ENCODE results near the gene PTPN14.
A peak's percentile ranks its signal among the peaks of the same experiment; 100 is the strongest.

PTPN14 gene

GRCh38 chr1:214449371-214449770, 102.0 kb downstream of the PTPN14 start:
- no peak for DNase-seq

GRCh38 chr1:214448536-214448935, 102.9 kb downstream of the PTPN14 start:
- no peak for DNase-seq

GRCh38 chr1:214447557-214447871, 103.9 kb downstream of the PTPN14 start:
- DNase-seq, result no peak

DNA sequence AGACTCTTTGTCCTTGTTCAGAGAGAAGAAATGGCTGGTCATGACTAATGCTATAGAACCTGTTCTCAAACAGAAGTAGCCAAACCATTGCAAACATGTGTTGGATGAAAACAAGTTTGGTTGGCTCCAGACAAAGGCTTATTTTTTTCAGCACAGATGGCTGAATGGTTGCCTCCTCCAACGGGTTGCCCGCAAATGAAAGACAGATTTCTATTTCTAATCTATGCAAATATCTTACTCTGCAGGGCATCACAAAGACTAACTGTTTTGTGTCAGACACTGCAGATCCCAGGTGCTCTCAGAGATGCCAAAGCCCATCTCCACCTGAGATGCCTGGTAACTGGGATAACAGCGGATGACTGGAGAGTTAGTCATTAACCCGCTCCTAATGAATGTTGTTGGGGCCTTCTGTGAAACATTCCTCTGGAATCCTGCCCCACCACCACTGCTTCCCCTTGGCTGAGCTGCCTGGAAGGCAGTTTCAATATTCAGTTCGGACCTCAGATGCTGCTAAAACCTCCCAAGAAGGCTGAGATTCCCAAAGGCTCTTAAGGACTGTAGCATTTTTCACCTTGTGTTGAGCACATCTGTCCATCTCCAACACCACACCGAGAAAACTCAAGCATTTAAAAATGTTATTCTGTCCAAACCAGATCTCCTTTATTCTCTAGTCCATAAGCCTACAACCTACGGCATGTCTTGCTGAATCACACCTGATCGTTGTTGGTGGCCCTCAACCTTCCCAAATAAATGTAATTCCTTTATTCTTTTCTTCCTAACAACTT, 104.4 kb downstream of the PTPN14 start:
- DNase-seq, result peak; percentile 0

GRCh38 chr1:214445831-214446614, 105.4 kb downstream of the PTPN14 start:
- no peak for DNase-seq

DNA sequence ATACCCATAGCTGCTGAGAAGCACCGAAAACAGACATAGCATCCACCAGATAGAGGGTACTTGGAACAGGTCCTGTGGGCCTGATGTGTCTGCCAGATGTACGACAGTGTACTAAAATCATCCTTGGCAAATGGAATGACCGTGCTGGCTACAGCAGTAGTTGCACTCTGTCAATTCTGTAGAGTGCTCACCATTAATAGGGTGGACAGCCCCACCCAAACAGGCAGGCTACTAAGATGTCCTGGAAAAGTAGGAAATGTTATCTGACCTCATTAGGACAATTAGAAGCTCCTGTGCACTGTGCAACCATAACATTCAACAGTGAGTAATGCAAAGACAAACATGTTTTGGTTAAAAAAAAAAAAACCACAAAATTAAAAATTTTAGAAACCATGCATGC, 106.2 kb downstream of the PTPN14 start:
- no peak for DNase-seq

DNA sequence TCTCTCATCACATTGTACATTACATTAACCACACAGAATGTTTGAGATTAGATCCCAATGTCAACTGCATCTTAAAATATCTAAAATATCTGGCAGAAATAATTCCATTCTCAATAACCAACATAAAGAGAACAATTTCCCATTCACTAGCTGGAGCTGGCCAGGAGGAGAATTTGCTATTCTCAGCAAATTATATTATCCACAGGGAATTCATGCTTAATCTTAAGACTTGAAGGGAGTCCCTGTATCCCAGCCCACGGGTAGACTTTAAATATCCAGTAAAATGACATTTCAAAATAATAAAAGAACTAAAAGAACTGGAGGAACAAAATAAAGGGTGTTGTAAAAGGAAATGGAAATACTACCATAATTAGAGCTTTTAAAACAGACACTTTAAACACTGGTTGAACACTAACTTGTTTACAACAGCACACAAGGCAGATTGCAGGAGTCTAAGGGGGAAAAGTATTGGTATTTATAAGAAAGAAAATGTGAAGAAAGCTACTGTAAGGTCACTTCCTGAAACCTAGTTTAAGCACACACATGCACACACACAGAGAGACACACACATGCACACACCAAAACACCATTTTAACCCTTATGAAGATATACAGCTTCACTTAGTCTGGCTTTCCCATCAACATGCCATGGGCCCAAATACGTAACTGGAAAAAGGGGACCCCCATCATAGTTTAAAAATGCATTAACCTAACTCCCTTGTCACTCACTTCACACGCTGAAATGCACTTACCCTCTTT, 107.0 kb downstream of the PTPN14 start:
- DNase-seq, result no peak

DNA sequence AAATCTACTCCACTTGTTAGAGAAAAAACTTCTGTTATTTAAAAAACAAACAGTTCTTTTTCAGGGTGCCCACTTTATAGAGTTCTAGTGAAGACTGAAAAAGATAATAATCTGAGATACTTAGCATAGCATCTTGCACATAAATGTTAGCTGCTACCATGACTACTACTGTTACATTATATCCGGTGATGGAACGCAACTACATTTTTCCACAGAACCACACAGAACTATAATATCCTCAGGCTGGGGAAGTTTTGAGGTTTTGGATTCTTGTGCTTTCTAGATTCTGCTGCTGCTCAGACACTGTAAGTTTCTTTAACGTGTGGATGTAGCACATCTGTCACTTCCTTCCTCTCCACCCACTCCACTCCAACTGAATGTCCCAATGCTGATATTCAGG, 110.3 kb downstream of the PTPN14 start:
- no peak for DNase-seq

DNA sequence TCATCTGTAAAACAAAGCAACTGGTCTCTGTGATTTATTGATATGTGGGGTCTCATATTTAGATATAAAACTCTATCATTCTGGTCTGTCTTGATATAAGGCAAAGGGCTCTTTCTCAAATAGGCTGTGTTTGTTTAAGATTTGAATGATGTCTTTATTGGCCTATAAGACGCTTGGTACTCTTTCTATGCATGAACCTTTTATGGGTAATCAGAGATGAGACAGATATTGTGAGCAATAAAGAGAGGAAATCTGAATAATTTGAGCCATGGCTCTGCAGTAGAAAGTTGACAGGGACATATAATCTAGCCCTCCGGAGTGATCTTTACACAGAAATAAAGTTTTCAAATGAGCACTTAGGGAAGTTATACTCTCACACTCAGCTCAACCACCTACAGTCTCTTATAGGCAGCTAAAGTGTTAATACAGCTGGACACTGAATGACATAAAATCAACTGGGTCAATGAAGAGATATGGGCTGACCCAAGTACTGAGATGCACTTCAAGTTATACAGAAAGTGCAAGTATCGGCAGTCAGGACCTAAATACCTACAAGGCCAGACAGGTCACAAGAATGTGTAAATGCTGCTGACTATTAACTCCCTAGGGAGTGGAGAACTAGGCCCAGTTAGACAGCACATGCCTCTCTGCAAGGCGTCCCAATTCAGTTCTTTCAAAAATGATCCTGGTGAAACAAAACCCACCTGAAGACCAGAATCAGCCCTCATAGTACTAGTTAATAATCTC, 111.0 kb downstream of the PTPN14 start:
- no peak for DNase-seq

DNA sequence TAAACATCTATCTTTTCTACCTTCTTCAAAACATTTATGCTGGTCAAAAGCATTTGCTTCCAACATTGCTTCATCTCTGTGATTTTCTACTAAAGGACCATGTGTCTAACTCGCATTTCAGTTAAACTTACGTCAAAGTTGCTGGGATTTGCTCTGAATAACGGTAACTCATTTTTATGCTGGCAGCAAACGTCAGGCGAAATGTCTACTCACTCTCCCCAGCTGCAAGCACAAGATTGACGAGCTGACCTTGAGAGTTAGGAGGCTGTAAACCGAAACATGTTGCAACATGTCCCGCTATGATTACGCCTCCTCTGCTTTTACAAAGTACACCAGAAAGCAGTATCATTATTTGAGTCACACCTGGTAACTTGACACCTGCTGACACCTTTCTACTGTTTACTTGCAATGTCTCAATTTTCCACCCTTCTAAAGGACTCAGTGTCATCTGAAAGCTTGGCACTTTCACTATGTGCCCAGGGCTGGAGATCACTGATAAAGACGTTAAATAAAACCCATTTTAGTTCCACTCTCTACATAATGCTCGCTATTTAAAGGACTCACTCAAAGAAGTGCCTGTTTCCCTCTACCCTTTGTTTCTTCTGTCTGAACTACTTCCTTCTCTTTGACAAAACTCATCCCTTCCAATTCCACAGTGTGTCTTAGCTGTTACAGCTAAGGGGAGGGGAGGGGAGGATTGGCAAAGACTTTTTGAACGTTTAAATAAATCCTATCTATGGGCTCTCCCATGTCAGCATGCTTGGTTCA, 111.9 kb downstream of the PTPN14 start:
- DNase-seq, result peak; percentile 99

DNA sequence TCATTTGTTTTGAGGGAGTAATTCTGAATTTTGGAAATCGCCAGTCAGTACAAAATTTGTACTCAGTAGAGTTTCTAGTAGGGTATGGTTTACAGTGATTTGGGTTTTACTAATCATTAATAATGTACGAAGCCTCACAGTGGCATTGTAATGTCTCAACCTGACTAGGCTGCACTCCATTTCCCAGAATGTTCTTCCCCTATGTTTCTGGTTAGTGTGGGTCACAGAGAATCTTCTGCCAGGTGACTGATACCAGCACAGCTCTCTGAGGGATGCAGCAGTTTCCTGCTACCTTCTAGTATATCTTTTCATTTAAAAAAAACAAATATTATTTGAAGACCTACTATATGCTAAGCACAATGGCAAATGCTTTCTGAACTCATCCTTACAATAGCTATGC, 112.9 kb downstream of the PTPN14 start:
- no peak for DNase-seq

DNA sequence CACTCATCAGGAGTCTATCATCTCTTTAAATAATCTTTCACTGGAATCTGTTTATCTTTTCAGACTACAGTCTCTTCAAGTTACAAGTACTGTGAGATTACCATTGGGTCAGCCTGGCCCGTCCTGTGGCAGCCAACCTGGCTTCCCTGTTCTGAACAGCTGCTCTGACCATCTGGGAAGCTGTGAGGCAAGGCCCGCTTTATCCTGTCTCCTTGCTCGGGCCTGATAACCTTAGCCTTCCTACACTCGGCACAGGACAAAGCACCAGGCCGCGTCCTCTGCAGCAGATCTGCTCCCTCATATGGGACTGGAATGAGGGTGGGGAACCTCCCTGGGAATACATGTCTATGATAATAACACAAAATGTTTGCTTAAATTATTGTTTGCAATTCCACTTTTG, 113.3 kb downstream of the PTPN14 start:
- no peak for DNase-seq

- DNase-seq, result no peak
These were observed 115.5 kb downstream of the PTPN14 start for GRCh38 chr1:214435867-214436266.

DNA sequence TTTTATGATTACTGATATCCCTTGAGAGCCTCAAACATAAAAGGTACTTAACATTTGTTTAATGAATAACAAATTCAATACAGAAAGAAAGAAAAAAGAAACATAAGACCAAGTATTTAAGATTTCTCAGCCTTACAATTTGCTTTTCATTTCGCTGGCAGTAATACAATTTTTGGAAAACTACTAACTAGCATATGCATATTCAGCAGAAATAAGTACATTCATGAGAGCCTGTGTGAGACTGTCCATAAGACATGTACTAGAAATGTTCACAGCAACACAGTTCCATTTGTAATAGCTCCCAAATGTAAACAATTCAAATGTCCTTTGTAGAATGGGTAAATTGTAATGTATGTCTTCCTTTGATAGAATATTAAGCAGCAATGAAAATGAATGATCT, 119.2 kb downstream of the PTPN14 start:
- no peak for DNase-seq

- DNase-seq, result no peak
These were observed 121.2 kb downstream of the PTPN14 start for GRCh38 chr1:214429951-214430770.

DNA sequence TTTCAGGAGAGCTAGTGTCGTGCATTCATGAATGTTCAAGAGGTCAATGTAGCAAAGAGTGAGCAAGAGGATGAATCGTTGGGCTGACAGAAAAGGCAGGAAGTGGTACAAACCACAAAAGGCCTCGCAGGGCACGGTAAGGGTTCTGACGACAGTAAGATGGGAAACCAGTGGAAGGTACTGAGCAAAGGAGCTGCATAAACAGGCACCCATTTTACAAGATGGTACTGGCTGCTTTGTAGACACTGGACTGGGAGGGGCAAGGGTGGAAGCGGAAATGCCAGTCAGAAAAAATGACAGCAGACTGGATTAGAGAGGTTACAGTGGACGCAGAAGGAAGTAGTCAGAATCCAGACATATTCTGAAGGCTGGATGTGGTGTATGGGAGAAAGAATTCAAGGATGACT, 123.5 kb downstream of the PTPN14 start:
- no peak for DNase-seq

- DNase-seq, result no peak
These were observed 125.0 kb downstream of the PTPN14 start for GRCh38 chr1:214426426-214426812.

GRCh38 chr1:214425716-214426425, 125.5 kb downstream of the PTPN14 start:
- DNase-seq, result no peak

GRCh38 chr1:214425101-214425500, 126.3 kb downstream of the PTPN14 start:
- no peak for DNase-seq

DNA sequence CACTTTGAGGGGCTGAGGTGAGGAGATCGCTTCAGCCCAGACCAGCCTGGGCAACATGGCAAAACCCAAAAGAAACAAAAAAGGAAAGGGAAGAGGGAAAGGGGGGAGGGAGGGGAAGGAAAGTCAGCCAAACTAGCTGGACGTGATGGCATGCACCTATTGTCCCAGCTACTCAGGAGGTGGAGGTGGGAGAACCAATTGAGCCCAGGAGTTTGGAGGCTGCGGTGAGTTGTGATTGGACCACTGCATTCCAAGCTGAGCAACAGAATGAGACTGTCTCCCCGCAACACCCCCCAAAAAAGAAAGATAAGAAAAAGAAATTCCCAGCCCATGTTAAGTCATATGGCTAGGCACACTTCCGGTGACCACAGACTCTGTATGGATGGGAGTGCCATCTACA, 128.4 kb downstream of the PTPN14 start:
- no peak for DNase-seq
